Psoas muscle (tissue), 8 donors: ENCODE measurements around the gene SLC7A14. TPM values are rescaled to one million over a fixed set of nuclear protein-coding genes. Genes with fewer than 3 reads are reported as not detected.

Experiments used
- ATAC-seq, 4 donors: fragments of 200-7000 bp; cut with Tn5 transposase; one replicate each; pipeline ENCODE4 v1.9.1; 2020; ENCODE audit warnings: moderate library complexity in 3 of 4, mild to moderate bottlenecking in 2 of 4
- DNase-seq, 2 donors: peaks; one replicate each; pipeline ENCODE4 v3.0.0-alpha.2; 2020
- H3K27ac ChIP-seq: fragments of 200-600 bp; one replicate; pipeline ENCODE4 v1.8.0; 2022
- H3K27me3 ChIP-seq, 3 donors: fragments of 200-600 bp in 1 of 3; one replicate each; pipeline versions ENCODE4 v1.6.1 to v1.8.0; 2013 to 2022; ENCODE audit warnings: low read length in 2 of 3, mild to moderate bottlenecking in 2 of 3, moderate library complexity in 1 of 3; ENCODE audit not compliant: insufficient read depth in 3 of 3
- H3K36me3 ChIP-seq, 2 donors: fragments of 200-600 bp in 1 of 2; one replicate each; pipeline versions ENCODE4 v1.6.1 to v1.8.0; 2013 to 2022; ENCODE audit warnings: low read depth in 1 of 2, mild to moderate bottlenecking in 1 of 2, moderate library complexity in 1 of 2; ENCODE audit not compliant: insufficient read depth in 1 of 2
- H3K4me1 ChIP-seq: fragments of 200-600 bp; one replicate; pipeline ENCODE4 v1.8.0; 2022
- H3K4me3 ChIP-seq: fragments of 200-600 bp; one replicate; pipeline ENCODE4 v1.8.0; 2022; ENCODE audit warnings: mild to moderate bottlenecking
- H3K9me3 ChIP-seq: fragments of 200-600 bp; one replicate; pipeline ENCODE4 v1.8.0; 2022
- CTCF ChIP-seq: fragments of 200-600 bp; IDR thresholded peaks from one replicate; pipeline ENCODE4 v1.8.0; 2022; ENCODE audit warnings: antibody characterized with exemption
- whole genome bisulfite sequencing, 3 donors: extraction: QIAGEN DNeasy Blood & Tissue Kit; methylation state at CpG; one replicate each; pipeline versions ENCODE4 v1.1.6 to v1.1.7; 2013; 5-methylcytosine and 5-hydroxymethylcytosine counted together
- intact Hi-C, 2 donors: fragments of 100-400 bp; cut with DNase I; formaldehyde crosslinking; loops; one replicate each; pipeline versions ENCODE4 v1.11.0 to v1.14.2; 2022
- polyA plus RNA-seq, 3 donors: library from polyadenylated mRNA; stranded (reverse); fragments of 200-250 nt; gene quantifications; one replicate each; pipeline ENCODE4 v1.2.3, GENCODE V29; 2013
- total RNA-seq, 4 donors: library from RNA; stranded (reverse); fragmentation: NEBNext Ultra II Directional in 2 of 4; extraction: Animal tissue kit (Norgen Biotek cat#: 25700) in 2 of 4; gene quantifications; one replicate each; pipeline versions ENCODE4 v1.2.1 to v1.2.4, GENCODE V29; 2021 to 2023
- donor health status: healthy with polysubstance abuse.
- donor health status: DM: no; HTN: no; CAD: no; lungs with moderate emphysema.
- donor health status: Bipolar disorder and iron deficiency.
- donor health status: healthy.
- donor health status: DM: yes; HTN: yes; CAD: no.
- donor health status: DM: no; HTN: no; CAD: no.
- donor health status: DM: no; HTN: no; CAD: no.
- donor health status: DM: yes; HTN: yes; CAD: no.

Gene SLC7A14
- total and polyA plus RNA-seq, 7 donors, result under 0.01 to 0.04 (median 0.01) TPM; not detected in 4

GRCh38 chr3:170536712-170537111 is 49.2 kb downstream of the SLC7A14 start:
- no peak for ATAC-seq
- no peak for TF ChIP-seq CTCF
- no peaks in the 10 kb centered on the region for H3K9me3 ChIP-seq

GRCh38 chr3:170534227-170534626 is 51.6 kb downstream of the SLC7A14 start:
- Histone ChIP-seq H3K27ac (no peak overlapping the region), H3K4me1 (no peaks in the 10 kb centered on the region), H3K9me3 (no peaks in the 10 kb centered on the region), H3K27me3 (peaks cover 0 to 10% (median 0%) of the 10 kb centered on the region in 3 donors), H3K4me3 (no peak overlapping the region), H3K36me3 (no peaks in the 10 kb centered on the region)
- intact Hi-C loops, result no loop called here
- TF ChIP-seq CTCF, result no peak
- DNase-seq (no peak), ATAC-seq (no peak)
- 77 to 87% (median 80%) methylated on average over 3 of the region's 3 CpGs for WGBS, 3 donors

More at GRCh38 chr3:170536712-170537111, 49.2 kb downstream of the SLC7A14 start:
- no peaks in the 10 kb centered on the region for H3K4me1 ChIP-seq
- H3K27me3 ChIP-seq, result peaks cover 0 to 13% (median 0%) of the 10 kb centered on the region in 3 donors
- no peak overlapping the region for H3K27ac ChIP-seq
- intact Hi-C loops, result no loop called here
- no peaks in the 10 kb centered on the region for H3K36me3 ChIP-seq
- H3K4me3 ChIP-seq, result no peak overlapping the region
- no peak for DNase-seq

- no peak for TF ChIP-seq CTCF
- Histone ChIP-seq H3K27me3 (no peaks in the 10 kb centered on the region), H3K36me3 (no peaks in the 10 kb centered on the region), H3K4me3 (no peak overlapping the region), H3K4me1 (no peaks in the 10 kb centered on the region), H3K27ac (no peak overlapping the region), H3K9me3 (no peaks in the 10 kb centered on the region)
- WGBS, 3 donors, result 72 to 80% (median 73%) methylated on average over 6 of the region's 6 CpGs
- ATAC-seq, result no peak
- intact Hi-C loops, result no loop called here
- no peak for DNase-seq
Observed at GRCh38 chr3:170532573-170532972, 53.3 kb downstream of the SLC7A14 start.

GRCh38 chr3:170531657-170532335 is 54.1 kb downstream of the SLC7A14 start:
- ATAC-seq (peak in 2 of 4 donors; percentile 53 to 65), DNase-seq (peak in 1 of 2 donors; percentile 19)
- WGBS, 3 donors, result 34 to 44% (median 41%) methylated on average over 7 of the region's 7 CpGs
- Histone ChIP-seq H3K36me3 (no peaks in the 10 kb centered on the region), H3K27ac (no peak overlapping the region), H3K27me3 (no peaks in the 10 kb centered on the region), H3K4me1 (no peaks in the 10 kb centered on the region), H3K9me3 (no peaks in the 10 kb centered on the region), H3K4me3 (no peak overlapping the region)
- intact Hi-C loops, result no loop called here
- no peak for TF ChIP-seq CTCF

- Histone ChIP-seq H3K9me3 (no peaks in the 10 kb centered on the region), H3K27ac (no peak overlapping the region), H3K27me3 (no peaks in the 10 kb centered on the region), H3K4me1 (no peaks in the 10 kb centered on the region), H3K4me3 (no peak overlapping the region), H3K36me3 (no peaks in the 10 kb centered on the region)
- ATAC-seq (no peak), DNase-seq (no peak)
- intact Hi-C loops, result no loop called here
- TF ChIP-seq CTCF, result no peak
- WGBS, 3 donors, result 75 to 78% (median 76%) methylated on average over 6 of the region's 6 CpGs
Observed at GRCh38 chr3:170531054-170531453, 54.8 kb downstream of the SLC7A14 start.
